ENCODE results near the gene CCDC74B.

DNA sequence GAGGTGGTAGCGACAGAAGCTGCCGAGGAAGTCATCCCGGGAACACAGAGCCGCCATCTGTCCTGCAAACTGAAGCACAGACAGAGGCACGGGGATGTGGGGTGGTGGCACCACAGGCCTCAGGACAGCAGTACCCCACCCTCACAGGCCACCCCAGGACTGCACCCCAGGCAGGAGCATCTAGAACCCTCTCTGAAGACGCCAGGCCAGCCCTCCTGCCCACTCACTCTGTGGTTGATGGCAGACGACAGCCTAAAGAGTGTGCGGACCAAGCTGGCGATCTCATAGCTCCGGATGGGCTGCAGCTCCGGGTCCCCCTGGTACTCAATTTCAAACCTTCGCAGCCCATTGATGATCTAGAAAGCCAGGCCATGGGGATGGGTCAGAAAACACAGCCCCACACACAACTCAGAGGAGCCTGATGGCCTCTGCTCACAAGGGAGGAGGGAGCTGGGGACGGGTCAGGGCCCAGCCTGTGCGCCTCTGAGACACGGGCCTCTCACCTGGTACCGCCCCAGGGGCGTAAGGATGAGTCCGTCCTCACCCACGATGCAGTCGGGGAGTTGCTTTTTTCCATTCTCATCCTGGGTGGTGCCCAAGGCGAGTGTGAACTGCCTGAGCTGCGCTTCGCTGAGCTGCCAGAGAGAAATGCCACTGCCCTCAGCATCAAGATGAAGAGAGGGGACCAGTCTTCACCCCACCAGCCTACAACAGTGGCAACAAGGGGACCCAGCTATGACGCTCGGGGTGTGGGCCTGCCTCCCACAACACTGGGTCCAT lies 8.1 kb upstream of the CCDC74B start:
- TF ChIP-seq BHLHE40 (IDR thresholded peaks at IDR 0.05; ENCODE audit: borderline replicate concordance) (no peak), SUZ12 (IDR thresholded peaks at IDR 0.05) (no peak), ELF4 (IDR thresholded peaks at IDR 0.05) (no peak), FOXK2 (IDR thresholded peaks at IDR 0.05) (no peak), ARNT (IDR thresholded peaks at IDR 0.05) (no peak), ZNF384 (IDR thresholded peaks at IDR 0.05) (no peak), TARDBP (IDR thresholded peaks at IDR 0.05) (no peak), FOXM1 (IDR thresholded peaks at IDR 0.05; ENCODE audit: borderline replicate concordance) (no peak), CTBP1 (IDR thresholded peaks at IDR 0.05; ENCODE audit: borderline replicate concordance) (no peak), FOXA1 (IDR thresholded peaks at IDR 0.05) (no peak), LEF1 (IDR thresholded peaks at IDR 0.05; ENCODE audit: borderline replicate concordance) (no peak), HDGF (IDR thresholded peaks at IDR 0.05; ENCODE audit: borderline replicate concordance) (no peak)
- TF ChIP-seq, protein P1, sequence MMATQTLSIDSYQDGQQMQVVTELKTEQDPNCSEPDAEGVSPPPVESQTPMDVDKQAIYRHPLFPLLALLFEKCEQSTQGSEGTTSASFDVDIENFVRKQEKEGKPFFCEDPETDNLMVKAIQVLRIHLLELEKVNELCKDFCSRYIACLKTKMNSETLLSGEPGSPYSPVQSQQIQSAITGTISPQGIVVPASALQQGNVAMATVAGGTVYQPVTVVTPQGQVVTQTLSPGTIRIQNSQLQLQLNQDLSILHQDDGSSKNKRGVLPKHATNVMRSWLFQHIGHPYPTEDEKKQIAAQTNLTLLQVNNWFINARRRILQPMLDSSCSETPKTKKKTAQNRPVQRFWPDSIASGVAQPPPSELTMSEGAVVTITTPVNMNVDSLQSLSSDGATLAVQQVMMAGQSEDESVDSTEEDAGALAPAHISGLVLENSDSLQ (IDR thresholded peaks at IDR 0.05), result no peak
